Parathyroid adenoma (tissue), 2 donors: ENCODE measurements around the gene LYPD1.

ENCODE experiments used
- H2AFZ ChIP-seq: fragments of 300-600 bp; sonication (generic); one replicate; pipeline ENCODE4 v1.7.0; 2017; ENCODE audit warnings: antibody characterized with exemption, mild to moderate bottlenecking
- H3K27ac ChIP-seq: fragments of 300-600 bp; sonication (generic); one replicate; pipeline ENCODE4 v1.7.0; 2017
- H3K27me3 ChIP-seq: fragments of 300-600 bp; sonication (generic); one replicate; pipeline ENCODE4 v1.7.0; 2017; ENCODE audit warnings: low read length; ENCODE audit not compliant: control insufficient read depth, insufficient read depth
- H3K36me3 ChIP-seq: fragments of 300-600 bp; sonication (generic); one replicate; pipeline ENCODE4 v1.7.0; 2017; ENCODE audit warnings: low read length; ENCODE audit not compliant: control insufficient read depth, insufficient read depth
- H3K4me1 ChIP-seq: fragments of 300-600 bp; sonication (generic); one replicate; pipeline ENCODE4 v1.7.0; 2017; ENCODE audit warnings: control low read depth
- H3K4me2 ChIP-seq: fragments of 300-600 bp; sonication (generic); one replicate; pipeline ENCODE4 v1.7.0; 2017; ENCODE audit warnings: low read length
- H3K4me3 ChIP-seq: fragments of 300-600 bp; sonication (generic); one replicate; pipeline ENCODE4 v1.7.0; 2017; ENCODE audit warnings: low read depth, low read length
- H3K79me2 ChIP-seq: fragments of 300-600 bp; sonication (generic); one replicate; pipeline ENCODE4 v1.7.0; 2017; ENCODE audit warnings: control low read depth
- H3K9ac ChIP-seq: fragments of 300-600 bp; sonication (generic); one replicate; pipeline ENCODE4 v1.7.0; 2017; ENCODE audit warnings: mild to moderate bottlenecking
- H3K9me3 ChIP-seq: fragments of 300-600 bp; sonication (generic); one replicate; pipeline ENCODE4 v1.7.0; 2017; ENCODE audit warnings: low read length; ENCODE audit not compliant: control insufficient read depth
- TF ChIP-seq, protein P1 (sequence below): fragments of 300-600 bp; sonication (generic); IDR thresholded peaks from one replicate; pipeline ENCODE4 v1.7.0; 2017; ENCODE audit warnings: antibody characterized with exemption, mild to moderate bottlenecking
- donor health status: primary hyperparathyroidism.

The LYPD1 gene

DNA sequence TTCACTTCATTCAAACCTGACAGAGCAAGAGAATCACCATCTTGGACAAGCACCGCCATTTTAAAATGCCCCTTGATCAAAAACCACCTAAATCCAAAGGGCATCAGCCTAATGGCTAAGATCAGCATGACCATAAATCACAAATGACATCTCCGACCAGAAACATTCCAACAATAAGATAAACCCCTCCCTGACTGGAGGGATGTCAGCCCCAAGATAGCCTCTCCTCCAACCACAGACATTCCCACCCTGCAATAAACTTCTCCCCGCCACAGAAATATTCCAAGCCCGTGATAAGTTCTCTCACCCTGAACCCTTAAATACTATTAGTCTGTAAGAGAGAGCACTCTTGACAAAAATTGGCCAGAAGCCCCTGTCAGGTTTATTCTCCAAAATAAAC, 21.6 kb upstream of the LYPD1 start:
- H3K4me3 ChIP-seq, result no peak overlapping the region
- H3K9ac ChIP-seq, result no peak overlapping the region
- no peaks in the 10 kb centered on the region for H3K4me1 ChIP-seq
- no peaks in the 10 kb centered on the region for H3K79me2 ChIP-seq
- no peak overlapping the region for H3K4me2 ChIP-seq
- no peak overlapping the region for H2AFZ ChIP-seq
- no peaks in the 10 kb centered on the region for H3K36me3 ChIP-seq
- no peak overlapping the region for H3K27ac ChIP-seq
- no peaks in the 10 kb centered on the region for H3K27me3 ChIP-seq
- no peaks in the 10 kb centered on the region for H3K9me3 ChIP-seq
- TF ChIP-seq, protein P1, sequence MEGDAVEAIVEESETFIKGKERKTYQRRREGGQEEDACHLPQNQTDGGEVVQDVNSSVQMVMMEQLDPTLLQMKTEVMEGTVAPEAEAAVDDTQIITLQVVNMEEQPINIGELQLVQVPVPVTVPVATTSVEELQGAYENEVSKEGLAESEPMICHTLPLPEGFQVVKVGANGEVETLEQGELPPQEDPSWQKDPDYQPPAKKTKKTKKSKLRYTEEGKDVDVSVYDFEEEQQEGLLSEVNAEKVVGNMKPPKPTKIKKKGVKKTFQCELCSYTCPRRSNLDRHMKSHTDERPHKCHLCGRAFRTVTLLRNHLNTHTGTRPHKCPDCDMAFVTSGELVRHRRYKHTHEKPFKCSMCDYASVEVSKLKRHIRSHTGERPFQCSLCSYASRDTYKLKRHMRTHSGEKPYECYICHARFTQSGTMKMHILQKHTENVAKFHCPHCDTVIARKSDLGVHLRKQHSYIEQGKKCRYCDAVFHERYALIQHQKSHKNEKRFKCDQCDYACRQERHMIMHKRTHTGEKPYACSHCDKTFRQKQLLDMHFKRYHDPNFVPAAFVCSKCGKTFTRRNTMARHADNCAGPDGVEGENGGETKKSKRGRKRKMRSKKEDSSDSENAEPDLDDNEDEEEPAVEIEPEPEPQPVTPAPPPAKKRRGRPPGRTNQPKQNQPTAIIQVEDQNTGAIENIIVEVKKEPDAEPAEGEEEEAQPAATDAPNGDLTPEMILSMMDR, result no peak

DNA sequence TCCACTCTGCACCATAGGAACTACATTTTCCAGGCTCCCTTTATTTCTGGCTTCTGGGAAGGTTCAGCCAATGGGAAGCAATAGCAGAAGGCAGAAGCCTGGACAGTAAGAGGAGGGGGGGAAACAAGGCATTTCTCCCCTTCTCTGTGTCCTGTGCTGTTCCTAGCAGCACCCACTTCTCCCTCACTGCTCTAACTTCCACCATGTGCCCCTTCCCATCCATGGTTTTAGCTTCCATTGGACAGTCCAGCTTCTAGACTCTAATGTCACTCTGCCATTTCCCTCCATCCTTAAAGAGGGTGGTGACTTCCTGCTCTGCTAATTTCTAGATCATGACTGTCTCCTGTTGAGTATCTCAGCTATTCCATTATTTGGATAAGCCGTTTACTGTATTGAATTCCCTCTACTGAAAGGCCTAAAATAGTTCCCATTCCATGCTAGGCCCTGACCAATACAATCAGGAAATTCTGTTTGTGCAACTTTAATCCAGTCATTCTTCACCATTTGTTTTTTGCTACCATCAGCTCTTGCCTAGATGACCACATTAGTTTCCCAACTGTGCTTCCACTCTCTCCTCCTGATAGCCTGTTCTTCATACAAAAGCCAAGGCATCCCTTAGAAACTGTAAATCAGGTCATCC, 20.8 kb upstream of the LYPD1 start:
- no peak overlapping the region for H2AFZ ChIP-seq
- H3K4me2 ChIP-seq, result no peak overlapping the region
- no peaks in the 10 kb centered on the region for H3K27me3 ChIP-seq
- peaks cover 3% of the 10 kb centered on the region for H3K4me1 ChIP-seq
- H3K9me3 ChIP-seq, result no peaks in the 10 kb centered on the region
- TF ChIP-seq, protein P1, result no peak
- H3K36me3 ChIP-seq, result no peaks in the 10 kb centered on the region
- H3K79me2 ChIP-seq, result no peaks in the 10 kb centered on the region
- H3K27ac ChIP-seq, result no peak overlapping the region
- H3K9ac ChIP-seq, result no peak overlapping the region
- H3K4me3 ChIP-seq, result no peak overlapping the region

DNA sequence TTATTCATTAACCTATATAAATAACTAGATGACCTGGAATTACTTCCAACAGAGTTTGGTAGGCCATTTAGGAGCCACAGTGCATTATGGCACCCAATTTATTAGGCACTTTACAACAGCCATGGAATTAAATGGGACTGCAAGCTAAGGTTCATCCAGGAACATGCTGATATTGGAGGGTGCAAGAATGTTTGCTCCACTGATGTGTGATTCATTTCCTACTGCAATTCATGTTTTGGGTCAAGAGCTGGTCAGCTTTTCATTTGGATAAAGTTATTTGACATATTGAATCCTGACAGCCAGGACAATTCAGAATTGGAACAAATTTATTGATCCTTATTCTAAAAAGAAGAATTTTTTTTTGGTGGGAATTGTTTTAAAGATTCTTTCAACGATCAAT, 11.8 kb upstream of the LYPD1 start:
- no peak overlapping the region for H3K4me2 ChIP-seq
- no peak overlapping the region for H3K4me3 ChIP-seq
- H3K9me3 ChIP-seq, result no peaks in the 10 kb centered on the region
- TF ChIP-seq, protein P1, result no peak
- no peak overlapping the region for H2AFZ ChIP-seq
- no peak overlapping the region for H3K27ac ChIP-seq
- no peaks in the 10 kb centered on the region for H3K36me3 ChIP-seq
- H3K27me3 ChIP-seq, result no peaks in the 10 kb centered on the region
- H3K9ac ChIP-seq, result no peak overlapping the region
- peaks cover 3% of the 10 kb centered on the region for H3K4me1 ChIP-seq
- H3K79me2 ChIP-seq, result no peaks in the 10 kb centered on the region

DNA sequence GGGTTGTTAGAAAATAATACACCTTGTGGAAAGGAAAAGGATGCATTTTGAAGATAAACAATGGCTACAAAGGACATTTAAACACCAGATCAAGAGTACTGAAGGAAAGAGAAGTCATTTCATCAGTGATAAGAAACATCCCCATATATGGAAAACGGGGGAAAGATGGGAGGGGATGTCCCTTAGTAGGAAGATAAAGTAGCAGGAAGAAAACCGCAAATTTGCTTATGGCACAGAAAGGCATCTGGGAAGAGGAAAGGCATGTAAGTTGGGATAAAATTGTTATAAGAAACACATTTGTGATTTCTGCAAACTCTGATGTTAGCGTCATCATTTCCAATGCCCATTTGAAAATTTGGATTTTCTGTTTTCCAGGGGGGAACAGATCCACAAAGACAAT, 10.5 kb upstream of the LYPD1 start:
- Histone ChIP-seq H3K4me3 (no peak overlapping the region), H3K4me2 (no peak overlapping the region), H3K4me1 (no peaks in the 10 kb centered on the region), H3K9ac (no peak overlapping the region), H3K36me3 (no peaks in the 10 kb centered on the region), H3K27ac (no peak overlapping the region), H3K27me3 (no peaks in the 10 kb centered on the region), H3K9me3 (no peaks in the 10 kb centered on the region), H2AFZ (no peak overlapping the region), H3K79me2 (no peaks in the 10 kb centered on the region)
- TF ChIP-seq, protein P1, result no peak

DNA sequence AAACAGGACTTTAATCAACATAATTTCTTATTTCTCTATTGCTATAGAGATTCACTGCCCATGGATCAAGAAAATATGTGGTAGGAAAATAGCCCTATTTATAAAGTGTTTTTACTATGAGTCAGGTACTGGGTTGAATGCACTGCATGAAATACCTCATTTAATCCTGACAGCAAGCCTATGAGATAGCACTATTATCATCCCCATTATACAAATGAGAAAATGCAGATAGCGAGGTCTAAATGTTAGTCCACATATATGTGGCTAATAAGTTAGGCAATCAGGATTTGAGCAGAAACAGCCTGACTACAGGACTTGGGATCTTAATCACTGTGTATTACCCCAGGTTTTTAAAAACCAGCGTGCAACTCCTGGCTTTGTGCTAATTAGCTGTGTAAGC, 8.5 kb upstream of the LYPD1 start:
- Histone ChIP-seq H3K27me3 (no peaks in the 10 kb centered on the region), H3K9me3 (no peaks in the 10 kb centered on the region), H2AFZ (no peak overlapping the region), H3K4me2 (no peak overlapping the region), H3K9ac (no peak overlapping the region), H3K4me1 (no peaks in the 10 kb centered on the region), H3K4me3 (no peak overlapping the region), H3K36me3 (no peaks in the 10 kb centered on the region), H3K79me2 (no peaks in the 10 kb centered on the region), H3K27ac (no peak overlapping the region)
- TF ChIP-seq, protein P1, result no peak
